A673 (cell line): ENCODE data around the gene HEPHL1.

Experiments used
- EZH2 ChIP-seq: fragments of 200-600 bp; sonication (generic); IDR thresholded peaks from 2 replicates; pipeline ENCODE4 v1.6.1; 2017; ENCODE audit warnings: borderline replicate concordance, low read depth, mild to moderate bottlenecking, mixed read lengths, antibody characterized with exemption, low read length; ENCODE audit not compliant: poor library complexity, severe bottlenecking
- TF ChIP-seq, protein P1 (sequence below): fragments of 300-800, 200-600 bp; sonication (generic); conservative IDR thresholded peaks from 2 replicates; pipeline ENCODE4 v1.5.1; 2017; ENCODE audit warnings: low read depth, mild to moderate bottlenecking, antibody characterized with exemption, low read length, moderate library complexity, mixed read lengths

DNA sequence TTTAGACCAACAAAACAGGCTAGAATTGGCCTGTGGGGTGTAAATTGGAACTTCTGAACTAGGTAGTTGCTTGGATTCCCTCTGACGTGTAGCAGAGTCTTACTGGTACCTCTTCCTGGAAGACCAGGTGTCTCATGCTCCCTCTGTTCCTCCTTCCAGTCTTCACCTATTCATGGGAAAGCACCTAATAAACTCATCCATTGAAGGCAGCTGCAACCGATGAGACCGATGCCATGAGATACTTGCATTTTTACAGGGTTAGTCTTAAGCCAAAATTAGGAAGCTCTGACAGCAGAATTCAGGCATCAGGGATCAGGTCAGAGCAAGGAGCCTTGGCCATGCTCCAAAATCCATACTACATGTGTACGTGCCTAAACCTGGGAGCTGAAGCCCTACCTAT, 13.2 kb upstream of the HEPHL1 start:
- TF ChIP-seq, protein P1, sequence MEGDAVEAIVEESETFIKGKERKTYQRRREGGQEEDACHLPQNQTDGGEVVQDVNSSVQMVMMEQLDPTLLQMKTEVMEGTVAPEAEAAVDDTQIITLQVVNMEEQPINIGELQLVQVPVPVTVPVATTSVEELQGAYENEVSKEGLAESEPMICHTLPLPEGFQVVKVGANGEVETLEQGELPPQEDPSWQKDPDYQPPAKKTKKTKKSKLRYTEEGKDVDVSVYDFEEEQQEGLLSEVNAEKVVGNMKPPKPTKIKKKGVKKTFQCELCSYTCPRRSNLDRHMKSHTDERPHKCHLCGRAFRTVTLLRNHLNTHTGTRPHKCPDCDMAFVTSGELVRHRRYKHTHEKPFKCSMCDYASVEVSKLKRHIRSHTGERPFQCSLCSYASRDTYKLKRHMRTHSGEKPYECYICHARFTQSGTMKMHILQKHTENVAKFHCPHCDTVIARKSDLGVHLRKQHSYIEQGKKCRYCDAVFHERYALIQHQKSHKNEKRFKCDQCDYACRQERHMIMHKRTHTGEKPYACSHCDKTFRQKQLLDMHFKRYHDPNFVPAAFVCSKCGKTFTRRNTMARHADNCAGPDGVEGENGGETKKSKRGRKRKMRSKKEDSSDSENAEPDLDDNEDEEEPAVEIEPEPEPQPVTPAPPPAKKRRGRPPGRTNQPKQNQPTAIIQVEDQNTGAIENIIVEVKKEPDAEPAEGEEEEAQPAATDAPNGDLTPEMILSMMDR: no peak
- no peak for TF ChIP-seq EZH2
